Measurements from ENCODE around the gene TFR2.

The TFR2 gene

GRCh38 chr7:100599911-100600729, 41.2 kb downstream of the TFR2 start:
- DNase-seq: no peak
- intact Hi-C loops (cut with DNase I): no loop called here

- intact Hi-C loops (cut with DNase I): no loop called here
- no peak for DNase-seq
These were observed 42.9 kb downstream of the TFR2 start for GRCh38 chr7:100598425-100598824.

GRCh38 chr7:100595188-100595587, 46.2 kb downstream of the TFR2 start:
- intact Hi-C loops (cut with DNase I): no loop called here
- DNase-seq: no peak

DNA sequence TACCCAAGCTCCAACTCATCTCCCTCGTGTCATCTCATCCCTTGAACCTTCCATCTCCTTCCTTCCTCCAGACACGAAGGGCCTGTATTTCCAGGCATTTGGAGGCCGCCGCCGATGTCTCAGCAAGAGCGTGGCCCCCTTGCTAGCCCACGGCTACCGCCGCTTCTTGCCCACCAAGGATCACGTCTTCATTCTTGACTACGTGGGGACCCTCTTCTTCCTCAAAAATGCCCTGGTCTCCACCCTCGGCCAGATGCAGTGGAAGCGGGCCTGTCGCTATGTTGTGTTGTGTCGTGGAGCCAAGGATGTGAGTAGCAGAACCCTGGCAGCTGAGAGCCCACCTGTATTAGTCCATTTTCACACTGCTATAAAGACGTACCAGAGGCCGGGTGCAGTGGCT, 49.8 kb downstream of the TFR2 start:
- peak in 1 of 10 donors; percentile 61 for DNase-seq
- intact Hi-C loops (cut with DNase I): no loop called here

DNA sequence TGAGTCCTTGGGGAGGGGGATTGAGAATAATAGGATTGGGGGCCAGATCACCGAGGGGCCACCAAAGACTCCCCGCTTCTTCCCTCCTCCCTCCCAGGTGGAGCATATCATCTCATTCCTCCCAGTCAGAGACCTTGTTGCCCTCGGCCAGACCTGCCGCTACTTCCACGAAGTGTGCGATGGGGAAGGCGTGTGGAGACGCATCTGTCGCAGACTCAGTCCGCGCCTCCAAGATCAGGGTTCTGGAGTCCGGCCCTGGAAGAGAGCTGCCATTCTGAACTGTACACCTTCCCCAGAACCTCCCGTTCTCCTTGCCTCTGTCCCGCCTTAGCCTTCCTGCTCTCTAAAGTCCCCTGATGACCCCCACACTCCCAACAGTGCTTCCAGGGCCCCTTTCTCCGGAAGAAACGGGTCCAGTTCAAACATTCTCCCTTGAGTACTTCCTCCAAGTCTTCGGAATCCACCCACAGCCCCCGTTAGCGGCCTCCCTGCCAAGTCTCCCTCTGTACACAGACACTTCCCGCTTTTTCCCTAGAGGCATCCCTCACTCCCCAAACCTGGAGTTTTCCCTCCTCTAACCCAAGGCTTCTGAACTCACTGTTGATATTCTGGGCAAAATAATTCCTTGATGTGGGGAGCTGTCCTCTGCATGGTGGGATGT, 51.1 kb downstream of the TFR2 start:
- intact Hi-C loops (cut with DNase I): no loop called here
- DNase-seq: peak in 1 of 10 donors; percentile 50

- no peak for DNase-seq
- intact Hi-C loops (cut with DNase I): loop anchor here (5.0 kb wide), 2 partner anchors 83 to 103 kb away; partner anchors contain the start of genes GIGYF1 and GNB2
These were observed 51.9 kb downstream of the TFR2 start for GRCh38 chr7:100589341-100589947.

GRCh38 chr7:100588438-100588837, 52.9 kb downstream of the TFR2 start:
- DNase-seq: peak in 1 of 10 donors; percentile 42
- intact Hi-C loops (cut with DNase I): loop anchor here (5.0 kb wide), 2 partner anchors 84 to 104 kb away; partner anchors contain the start of genes GIGYF1 and GNB2

GRCh38 chr7:100586266-100587025, 54.9 kb downstream of the TFR2 start, which contains the start of gene FBXO24:
TSS of gene FBXO24 (plus strand) at chr7:100586328. CDS start at chr7:100586626, 298 bp downstream.
- intact Hi-C loops (cut with DNase I): loop anchor here (5.0 kb wide), 2 partner anchors 86 to 106 kb away; partner anchors contain the start of genes GIGYF1 and GNB2
- peak; percentile 99 to 100 (median 100) for DNase-seq

GRCh38 chr7:100585511-100586265, 55.7 kb downstream of the TFR2 start, which contains the start of gene LRCH4:
TSS of gene LRCH4 (minus strand) at chr7:100586129. CDS start at chr7:100586100, 29 bp downstream.
- intact Hi-C loops (cut with DNase I): loop anchor here (5.0 kb wide), 2 partner anchors 87 to 107 kb away; partner anchors contain the start of genes GIGYF1 and GNB2
- DNase-seq: peak in 1 of 10 donors; percentile 38

GRCh38 chr7:100584683-100585510, 56.5 kb downstream of the TFR2 start:
- intact Hi-C loops (cut with DNase I): loop anchor here (5.0 kb wide), 2 partner anchors 87 to 107 kb away; partner anchors contain the start of genes GIGYF1 and GNB2
- peak in 1 of 10 donors; percentile 70 for DNase-seq

DNA sequence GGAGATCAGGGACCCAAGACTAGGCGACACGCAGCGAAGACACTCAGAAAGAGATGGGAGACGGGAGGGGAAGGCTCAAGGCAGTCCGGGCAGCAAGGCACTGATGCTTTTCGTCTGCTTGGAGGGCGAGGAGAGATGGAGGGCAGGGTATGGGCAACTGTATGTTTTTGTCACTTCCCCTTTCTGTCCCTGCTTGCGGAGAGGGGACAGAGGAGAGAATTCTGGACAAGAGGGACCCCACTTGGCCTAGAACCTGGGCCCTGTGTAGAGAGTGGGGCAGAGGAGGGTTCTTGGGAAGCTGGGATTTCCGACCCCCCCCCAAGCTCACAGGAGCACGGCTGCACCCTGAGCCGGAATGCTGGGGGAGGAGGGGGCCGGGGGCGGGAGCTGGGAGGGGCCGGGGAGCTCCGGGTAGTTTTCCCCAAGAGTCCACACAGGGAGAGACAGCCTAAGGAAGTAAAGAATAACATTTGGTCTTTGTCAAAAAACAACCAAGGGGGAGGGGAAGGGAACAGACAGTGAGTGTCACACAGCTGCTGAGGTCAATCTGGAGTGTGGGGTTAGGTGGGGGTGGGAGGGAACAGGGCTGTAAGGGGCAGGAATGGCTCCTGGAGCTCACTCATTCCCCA, 57.2 kb downstream of the TFR2 start:
- intact Hi-C loops (cut with DNase I): no loop called here
- DNase-seq: peak in 1 of 10 donors; percentile 39

GRCh38 chr7:100583132-100584053, 58.0 kb downstream of the TFR2 start:
- DNase-seq: peak in 3 of 10 donors; percentile 35 to 88 (median 65)
- intact Hi-C loops (cut with DNase I): no loop called here

- peak in 1 of 10 donors; percentile 39 for DNase-seq
- intact Hi-C loops (cut with DNase I): no loop called here
These were observed 58.7 kb downstream of the TFR2 start for GRCh38 chr7:100582650-100583049.

- peak in 2 of 10 donors; percentile 67 for DNase-seq
- intact Hi-C loops (cut with DNase I): no loop called here
These were observed 59.2 kb downstream of the TFR2 start for GRCh38 chr7:100582041-100582579.

- DNase-seq: peak in 2 of 10 donors; percentile 40 to 79
- intact Hi-C loops (cut with DNase I): no loop called here
These were observed 60.7 kb downstream of the TFR2 start for GRCh38 chr7:100580466-100581283.
